GM18508 (cell line): ENCODE data around the gene TEX26.

ENCODE experiments used
- ATAC-seq: cut with Tn5 transposase; IDR thresholded peaks from one replicate; pipeline ENCODE4 v1.9.1; 2021; ENCODE audit warnings: moderate number of reproducible peaks; ENCODE audit not compliant: insufficient read depth, unreplicated experiment

The TEX26 gene

GRCh38 chr13:30972888-30973377 lies 40.5 kb downstream of the TEX26 start:
- ATAC-seq, result no peak

GRCh38 chr13:30974350-30974749 lies 41.9 kb downstream of the TEX26 start:
- ATAC-seq, result peak; percentile 38

- ATAC-seq, result no peak
These were observed 43.6 kb downstream of the TEX26 start for GRCh38 chr13:30976025-30976424.

- no peak for ATAC-seq
These were observed 46.8 kb downstream of the TEX26 start for GRCh38 chr13:30978981-30979956.

GRCh38 chr13:30982506-30982905 lies 50.0 kb downstream of the TEX26 start:
- ATAC-seq, result no peak

- ATAC-seq, result no peak
These were observed 50.5 kb downstream of the TEX26 start for GRCh38 chr13:30982906-30983305.

- no peak for ATAC-seq
These were observed 51.0 kb downstream of the TEX26 start for GRCh38 chr13:30983431-30983830.

GRCh38 chr13:30984620-30985019 lies 52.2 kb downstream of the TEX26 start:
- peak; percentile 69 for ATAC-seq

- no peak for ATAC-seq
These were observed 53.3 kb downstream of the TEX26 start for GRCh38 chr13:30985637-30986205.

GRCh38 chr13:30991184-30991583 lies 58.7 kb downstream of the TEX26 start:
- no peak for ATAC-seq

- no peak for ATAC-seq
These were observed 59.5 kb downstream of the TEX26 start for GRCh38 chr13:30991922-30992321.

GRCh38 chr13:30995331-30995730 lies 62.9 kb downstream of the TEX26 start:
- no peak for ATAC-seq

GRCh38 chr13:30997697-30998096 lies 65.2 kb downstream of the TEX26 start:
- no peak for ATAC-seq

GRCh38 chr13:30998136-30999088 lies 66.0 kb downstream of the TEX26 start:
- no peak for ATAC-seq

- no peak for ATAC-seq
These were observed 68.4 kb downstream of the TEX26 start for GRCh38 chr13:31000889-31001288.

GRCh38 chr13:31001647-31002046 lies 69.2 kb downstream of the TEX26 start:
- ATAC-seq, result no peak

GRCh38 chr13:31005066-31005465 lies 72.6 kb downstream of the TEX26 start:
- no peak for ATAC-seq

- ATAC-seq, result no peak
These were observed 75.0 kb downstream of the TEX26 start for GRCh38 chr13:31007417-31007816.

- ATAC-seq, result no peak
These were observed 76.1 kb downstream of the TEX26 start for GRCh38 chr13:31008400-31009115.

GRCh38 chr13:31009166-31009565 lies 76.7 kb downstream of the TEX26 start:
- ATAC-seq, result peak; percentile 42
